HG03095 (cell line): ENCODE data around the gene PRPF8.
"Not testable (repeated sequence)": the region's sequence is repeated elsewhere in the genome, so short reads cannot be mapped to it uniquely, and the experiment has no call there.

Source experiments
- ATAC-seq: cut with Tn5 transposase; IDR thresholded peaks from one replicate; pipeline ENCODE4 v1.9.1; 2021; ENCODE audit warnings: moderate library complexity; ENCODE audit not compliant: unreplicated experiment

PRPF8 gene

GRCh38 chr17:1684378-1685189 lies at the start of gene PRPF8:
PRPF8 (minus strand) TSS chr17:1684867; CDS start chr17:1684571, 296 bp downstream.
- ATAC-seq: peak; percentile 96

GRCh38 chr17:1733759-1734158 lies 49.1 kb upstream of the PRPF8 start:
- ATAC-seq: no peak

- no peak for ATAC-seq
Observed at GRCh38 chr17:1732833-1733321, 48.2 kb upstream of the PRPF8 start.

- no peak for ATAC-seq
Observed at GRCh38 chr17:1732241-1732832, 47.7 kb upstream of the PRPF8 start.

GRCh38 chr17:1731194-1731506 lies 46.5 kb upstream of the PRPF8 start:
- ATAC-seq: no peak

GRCh38 chr17:1730326-1731193 lies 45.9 kb upstream of the PRPF8 start:
- no peak for ATAC-seq

GRCh38 chr17:1729966-1730325 lies 45.3 kb upstream of the PRPF8 start:
- ATAC-seq: no peak

- no peak for ATAC-seq
Observed at GRCh38 chr17:1727876-1728630, 43.4 kb upstream of the PRPF8 start.

GRCh38 chr17:1727258-1727789 lies 42.7 kb upstream of the PRPF8 start:
- no peak for ATAC-seq

GRCh38 chr17:1726626-1727257 lies 42.1 kb upstream of the PRPF8 start:
- no peak for ATAC-seq

GRCh38 chr17:1725642-1726511 lies 41.2 kb upstream of the PRPF8 start:
- ATAC-seq: no peak

GRCh38 chr17:1724869-1725641 lies 40.4 kb upstream of the PRPF8 start:
- peak; percentile 21 for ATAC-seq

- peak; percentile 43 for ATAC-seq
Observed at GRCh38 chr17:1724351-1724868, 39.7 kb upstream of the PRPF8 start, which contains the start of gene WDR81. WDR81 (plus strand) TSS chr17:1724704; CDS start chr17:1724960, 256 bp downstream.

- ATAC-seq: not testable (repeated sequence)
Observed at GRCh38 chr17:1722022-1722421, 37.4 kb upstream of the PRPF8 start.

GRCh38 chr17:1720856-1721386 lies 36.3 kb upstream of the PRPF8 start:
- ATAC-seq: no peak

- ATAC-seq: no peak
Observed at GRCh38 chr17:1718362-1719165, 33.9 kb upstream of the PRPF8 start.
